Trophoblast cell (in vitro differentiated cells and primary cell): ENCODE results near the gene RBFA.

Source experiments
- DNase-seq, 2 donors: peaks; one replicate each; pipeline ENCODE4 v3.0.0-alpha.2; 2016
- H2AFZ ChIP-seq: 2 replicates; pipeline ENCODE4 v1.6.1; 2013; ENCODE audit warnings: low read length, moderate library complexity, mild to moderate bottlenecking; ENCODE audit not compliant: insufficient read depth, poor library complexity
- H2AK5ac ChIP-seq: 2 replicates; pipeline ENCODE4 v1.6.1; 2013; ENCODE audit warnings: mild to moderate bottlenecking, low read length
- H2BK120ac ChIP-seq: 2 replicates; pipeline ENCODE4 v1.6.1; 2013; ENCODE audit warnings: low read length, mild to moderate bottlenecking, moderate library complexity; ENCODE audit not compliant: insufficient read depth, poor library complexity
- H2BK12ac ChIP-seq: 2 replicates; pipeline ENCODE4 v1.6.1; 2013; ENCODE audit warnings: mild to moderate bottlenecking, low read length, moderate library complexity
- H2BK5ac ChIP-seq: 2 replicates; pipeline ENCODE4 v1.6.1; 2013; ENCODE audit warnings: low read length, low read depth, moderate library complexity, mild to moderate bottlenecking; ENCODE audit not compliant: poor library complexity
- H3K14ac ChIP-seq: 2 replicates; pipeline ENCODE4 v1.6.1; 2013; ENCODE audit warnings: mild to moderate bottlenecking, low read length
- H3K18ac ChIP-seq: 2 replicates; pipeline ENCODE4 v1.6.1; 2013; ENCODE audit warnings: mild to moderate bottlenecking, low read length
- H3K23ac ChIP-seq: 2 replicates; pipeline ENCODE4 v1.6.1; 2013; ENCODE audit warnings: low read length
- H3K27ac ChIP-seq: 2 replicates; pipeline ENCODE4 v1.5.1; 2013; ENCODE audit warnings: low read depth, mild to moderate bottlenecking, inconsistent platforms, low read length, moderate library complexity
- H3K27me3 ChIP-seq: 2 replicates; pipeline ENCODE4 v1.6.1; 2013; ENCODE audit warnings: inconsistent platforms, mild to moderate bottlenecking, low read length, moderate library complexity; ENCODE audit not compliant: insufficient read depth
- H3K36me3 ChIP-seq, 2 experiments: 1 replicate in 1 of 2; 2 replicates in 1 of 2; pipeline ENCODE4 v1.6.1; 2013; ENCODE audit warnings: low read length in 2 of 2, mild to moderate bottlenecking in 2 of 2, moderate library complexity in 1 of 2; ENCODE audit not compliant: insufficient read depth in 2 of 2, control insufficient read depth in 1 of 2
- H3K4ac ChIP-seq: 2 replicates; pipeline ENCODE4 v1.6.1; 2013; ENCODE audit warnings: low read depth, mild to moderate bottlenecking, low read length, moderate library complexity
- H3K4me1 ChIP-seq, 2 experiments: 1 replicate in 1 of 2; 2 replicates in 1 of 2; pipeline ENCODE4 v1.6.1; 2013; ENCODE audit warnings: low read length in 2 of 2, mild to moderate bottlenecking in 2 of 2, moderate library complexity in 1 of 2; ENCODE audit not compliant: insufficient read depth in 2 of 2, control insufficient read depth in 1 of 2
- H3K4me2 ChIP-seq: 2 replicates; pipeline ENCODE4 v1.6.1; 2013; ENCODE audit warnings: inconsistent platforms, mild to moderate bottlenecking, low read length, moderate library complexity
- H3K4me3 ChIP-seq: 2 replicates; pipeline ENCODE4 v1.5.1; 2013; ENCODE audit warnings: mild to moderate bottlenecking, low read depth, low read length, inconsistent platforms
- H3K79me1 ChIP-seq: one replicate; pipeline ENCODE4 v1.6.1; 2013; ENCODE audit warnings: low read length
- H3K79me2 ChIP-seq: 2 replicates; pipeline ENCODE4 v1.6.1; 2013; ENCODE audit warnings: low read length, mild to moderate bottlenecking; ENCODE audit not compliant: control insufficient read depth, insufficient read depth, poor library complexity
- H3K9ac ChIP-seq: 2 replicates; pipeline ENCODE4 v1.6.1; 2013; ENCODE audit warnings: mild to moderate bottlenecking, low read length
- H3K9me3 ChIP-seq: 2 replicates; pipeline ENCODE4 v1.6.1; 2013; ENCODE audit warnings: low read depth, mild to moderate bottlenecking, control low read depth, inconsistent platforms, low read length; ENCODE audit not compliant: insufficient read depth
- H4K12ac ChIP-seq: 2 replicates; pipeline ENCODE4 v1.6.1; 2013; ENCODE audit warnings: low read depth, mild to moderate bottlenecking, low read length, moderate library complexity
- H4K8ac ChIP-seq: 2 replicates; pipeline ENCODE4 v1.6.1; 2013; ENCODE audit warnings: low read depth, mild to moderate bottlenecking, low read length, moderate library complexity
- H4K91ac ChIP-seq: one replicate; pipeline ENCODE4 v1.6.1; 2013; ENCODE audit warnings: low read depth, mild to moderate bottlenecking, low read length, moderate library complexity
- WGBS: extraction: QIAGEN DNeasy Blood & Tissue Kit; methylation state at CpG from one replicate; pipeline ENCODE4 v1.1.7; 2013; ENCODE audit warnings: missing lambda C conversion rate; ENCODE audit not compliant: insufficient read length, insufficient coverage; ENCODE audit errors: extremely low coverage; 5-methylcytosine and 5-hydroxymethylcytosine counted together

Gene RBFA

DNA sequence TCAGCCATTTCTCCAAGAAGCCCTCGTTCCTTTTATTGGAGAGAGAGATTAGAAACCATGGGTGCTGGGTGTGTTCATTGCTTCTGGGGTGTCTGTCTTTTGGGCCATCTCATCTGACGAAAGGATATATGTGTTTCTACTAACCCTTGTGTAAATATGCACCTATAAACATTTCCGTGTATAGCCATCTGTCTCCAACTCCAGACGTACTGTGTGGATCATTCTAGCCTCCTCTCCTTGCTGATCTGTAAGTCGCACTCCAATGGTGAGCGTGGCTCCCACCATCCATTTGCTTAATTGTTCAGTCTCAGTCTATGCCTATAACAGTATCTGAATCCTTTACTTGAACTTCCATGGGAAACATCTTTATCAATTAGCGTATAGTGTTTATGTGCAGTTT, 1.8 kb downstream of the RBFA start:
- Histone ChIP-seq H4K12ac (no peak overlapping the region), H2BK12ac (no peak overlapping the region), H3K18ac (no peak overlapping the region), H2AFZ (no peak overlapping the region), H4K8ac (no peak overlapping the region), H2BK5ac (no peak overlapping the region), H3K4me3 (no peak overlapping the region), H3K4me1 (peaks cover 8% of the 10 kb centered on the region in 2 experiments), H4K91ac (no peak overlapping the region), H3K27ac (no peak overlapping the region), H3K23ac (no peak overlapping the region), H3K27me3 (no peaks in the 10 kb centered on the region), H3K4ac (no peak overlapping the region), H3K14ac (no peak overlapping the region), H3K4me2 (no peak overlapping the region), H2AK5ac (no peak overlapping the region), H2BK120ac (no peak overlapping the region), H3K9me3 (peaks cover 2% of the 10 kb centered on the region), H3K36me3 (peaks cover 4 to 10% of the 10 kb centered on the region in 2 experiments), H3K79me2 (peaks cover 8% of the 10 kb centered on the region), H3K9ac (no peak overlapping the region), H3K79me1 (peaks cover 9% of the 10 kb centered on the region)
- DNase-seq: no peak
- no CpG with 5 or more reads among the region's 7 CpGs for WGBS

- H3K9ac ChIP-seq: no peak overlapping the region
- H4K12ac ChIP-seq: no peak overlapping the region
- no peak overlapping the region for H2BK5ac ChIP-seq
- H2AK5ac ChIP-seq: no peak overlapping the region
- H3K36me3 ChIP-seq: peaks cover 6 to 12% of the 10 kb centered on the region in 2 experiments
- H2AFZ ChIP-seq: no peak overlapping the region
- no peaks in the 10 kb centered on the region for H3K9me3 ChIP-seq
- H3K18ac ChIP-seq: no peak overlapping the region
- no peak for DNase-seq
- no peak overlapping the region for H3K27ac ChIP-seq
- no peaks in the 10 kb centered on the region for H3K27me3 ChIP-seq
- peaks cover 8% of the 10 kb centered on the region in 2 experiments for H3K4me1 ChIP-seq
- H3K79me2 ChIP-seq: peaks cover 8% of the 10 kb centered on the region
- no peak overlapping the region for H4K91ac ChIP-seq
- H2BK12ac ChIP-seq: no peak overlapping the region
- H3K4me2 ChIP-seq: no peak overlapping the region
- no peak overlapping the region for H4K8ac ChIP-seq
- no peak overlapping the region for H3K23ac ChIP-seq
- H3K79me1 ChIP-seq: peaks cover 9% of the 10 kb centered on the region
- no peak overlapping the region for H3K4ac ChIP-seq
- no peak overlapping the region for H3K4me3 ChIP-seq
- WGBS: no CpG with 5 or more reads among the region's 12 CpGs
- no peak overlapping the region for H2BK120ac ChIP-seq
- H3K14ac ChIP-seq: no peak overlapping the region
Measured at GRCh38 chr18:80037300-80037699, 3.1 kb downstream of the RBFA start.

DNA sequence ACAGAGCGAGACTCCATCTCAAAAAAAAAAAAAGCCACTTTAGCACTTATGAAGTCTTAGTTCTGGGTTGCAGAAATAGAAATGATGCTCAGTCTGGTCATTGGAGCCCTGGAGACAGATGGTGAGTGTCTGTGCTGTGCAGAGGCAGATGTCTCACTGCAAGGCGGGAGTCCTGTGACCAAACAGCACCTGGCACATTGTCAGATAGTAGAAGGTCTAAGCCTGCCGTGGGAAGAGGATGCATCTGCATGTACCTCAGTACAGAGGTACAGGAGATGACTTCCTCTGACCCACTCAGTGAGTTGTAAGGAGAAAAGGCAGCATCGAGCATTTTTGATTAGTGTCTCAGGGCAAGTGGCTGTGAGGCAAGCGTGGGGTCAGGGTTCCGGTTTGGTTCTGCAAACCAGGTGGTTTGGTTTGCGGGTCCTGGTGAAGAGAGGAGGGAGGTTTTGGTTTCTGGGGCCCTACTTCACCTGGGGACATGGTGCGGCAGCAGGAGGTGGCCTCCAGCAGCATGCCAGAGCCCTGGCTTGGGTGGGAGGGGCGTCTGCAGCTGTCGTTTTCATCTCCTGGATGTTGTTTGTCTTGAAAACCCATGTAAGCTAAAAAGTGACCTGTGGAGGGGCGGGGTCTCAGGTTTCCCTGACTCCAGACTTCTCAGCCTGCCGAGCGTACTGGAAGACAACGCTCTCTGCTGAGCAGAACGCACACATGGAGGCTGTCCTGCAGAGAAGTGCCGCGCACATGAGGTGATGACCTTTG, 3.8 kb downstream of the RBFA start:
- H3K23ac ChIP-seq: no peak overlapping the region
- no peak for DNase-seq
- H2BK5ac ChIP-seq: no peak overlapping the region
- no peak overlapping the region for H4K8ac ChIP-seq
- no peak overlapping the region for H3K4ac ChIP-seq
- WGBS: no CpG with 5 or more reads among the region's 17 CpGs
- no peak overlapping the region for H3K4me2 ChIP-seq
- no peak overlapping the region for H3K9ac ChIP-seq
- no peak overlapping the region for H4K12ac ChIP-seq
- H3K79me1 ChIP-seq: peaks cover 9% of the 10 kb centered on the region
- no peak overlapping the region for H3K18ac ChIP-seq
- H3K27ac ChIP-seq: no peak overlapping the region
- no peak overlapping the region for H3K14ac ChIP-seq
- H4K91ac ChIP-seq: no peak overlapping the region
- no peak overlapping the region for H2BK12ac ChIP-seq
- no peaks in the 10 kb centered on the region for H3K9me3 ChIP-seq
- no peaks in the 10 kb centered on the region for H3K27me3 ChIP-seq
- peaks cover 8% of the 10 kb centered on the region for H3K79me2 ChIP-seq
- H2BK120ac ChIP-seq: no peak overlapping the region
- H2AFZ ChIP-seq: no peak overlapping the region
- no peak overlapping the region for H3K4me3 ChIP-seq
- H3K4me1 ChIP-seq: peaks cover 7 to 8% of the 10 kb centered on the region in 2 experiments
- peaks cover 6 to 12% of the 10 kb centered on the region in 2 experiments for H3K36me3 ChIP-seq
- H2AK5ac ChIP-seq: no peak overlapping the region

DNA sequence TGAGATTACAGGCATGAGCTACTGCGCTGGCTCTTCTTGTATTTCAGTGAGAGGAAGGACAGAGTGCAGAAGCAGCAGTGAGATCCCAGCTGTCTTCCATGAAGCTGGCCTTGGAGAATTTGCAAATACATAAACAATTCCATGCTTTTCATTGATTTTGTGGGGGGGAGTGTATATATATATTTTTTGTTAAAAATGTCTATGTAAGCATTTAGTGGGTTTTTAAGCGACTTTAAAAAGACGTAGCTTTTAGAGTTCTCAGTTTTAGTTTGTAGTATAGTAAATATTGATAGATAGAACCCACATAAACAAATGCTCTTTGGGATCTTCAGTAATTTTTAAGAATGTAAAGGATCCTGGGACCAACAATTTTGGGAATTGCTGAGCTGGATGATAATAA, 6.3 kb downstream of the RBFA start:
- Histone ChIP-seq H2AK5ac (no peak overlapping the region), H2AFZ (no peak overlapping the region), H2BK5ac (no peak overlapping the region), H3K9ac (no peak overlapping the region), H3K4me3 (no peak overlapping the region), H3K23ac (no peak overlapping the region), H3K4me1 (no peaks in the 10 kb centered on the region), H3K27me3 (no peaks in the 10 kb centered on the region), H3K14ac (no peak overlapping the region), H2BK12ac (no peak overlapping the region), H3K79me1 (no peaks in the 10 kb centered on the region), H3K4ac (no peak overlapping the region), H4K91ac (no peak overlapping the region), H3K9me3 (no peaks in the 10 kb centered on the region), H3K4me2 (no peak overlapping the region), H4K12ac (no peak overlapping the region), H3K27ac (no peak overlapping the region), H2BK120ac (no peak overlapping the region), H3K79me2 (no peaks in the 10 kb centered on the region), H3K36me3 (peaks cover 14 to 18% of the 10 kb centered on the region in 2 experiments), H4K8ac (no peak overlapping the region), H3K18ac (no peak overlapping the region)
- no peak for DNase-seq
- WGBS: no CpG with 5 or more reads among the region's 3 CpGs
